ENCODE measurements around the gene HELT.
"Not testable (repeated sequence)": the region's sequence is repeated elsewhere in the genome, so short reads cannot be mapped to it uniquely, and the experiment has no call there.

The HELT gene, protein sequence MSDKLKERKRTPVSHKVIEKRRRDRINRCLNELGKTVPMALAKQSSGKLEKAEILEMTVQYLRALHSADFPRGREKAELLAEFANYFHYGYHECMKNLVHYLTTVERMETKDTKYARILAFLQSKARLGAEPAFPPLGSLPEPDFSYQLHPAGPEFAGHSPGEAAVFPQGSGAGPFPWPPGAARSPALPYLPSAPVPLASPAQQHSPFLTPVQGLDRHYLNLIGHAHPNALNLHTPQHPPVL

DNA sequence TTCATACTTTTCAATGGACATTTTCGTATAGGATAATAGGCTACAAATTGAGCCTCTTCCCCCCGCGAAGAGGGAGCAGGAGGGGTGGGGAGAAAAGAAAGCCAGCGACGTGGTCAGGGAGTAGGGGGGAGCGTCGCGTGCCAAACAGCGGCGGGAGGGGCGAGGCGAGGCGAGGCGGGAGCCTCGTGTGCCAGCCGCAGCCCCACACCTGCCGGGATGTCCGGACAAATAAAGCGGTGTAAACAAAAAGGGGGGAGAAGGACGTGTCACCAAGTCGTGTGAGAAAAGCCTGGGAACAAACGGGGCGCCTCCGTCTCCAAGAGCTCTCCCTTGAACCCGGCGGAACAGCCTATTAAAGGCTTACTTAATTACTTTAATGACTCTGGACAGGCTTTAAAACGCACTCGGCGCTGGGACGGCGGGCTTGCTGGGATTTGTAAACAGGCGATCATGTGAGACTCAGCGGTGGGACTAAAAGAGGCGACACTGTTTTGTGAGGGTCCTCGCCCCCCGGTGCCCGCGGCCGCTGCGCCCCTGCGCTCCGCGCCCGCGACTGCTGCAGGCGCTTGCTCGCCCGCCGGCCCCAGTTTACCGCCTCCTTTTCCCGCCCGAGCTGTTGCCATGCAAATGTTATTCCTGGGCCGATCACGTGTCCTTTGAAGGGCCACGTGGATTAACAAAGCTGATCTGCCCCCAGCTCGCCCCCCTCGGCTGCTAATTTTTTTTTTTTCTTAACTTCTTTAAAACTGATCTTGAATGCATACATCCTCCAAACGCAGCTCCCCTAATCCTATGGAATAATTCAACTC, at the start of gene HELT:
TSS of gene HELT (plus strand) at position 527 of the 809 bp plus-strand sequence. CDS start 439 bp downstream, outside the sequence.
- POLR2A ChIA-PET: no interaction called here
- TF ChIP-seq, protein P1, sequence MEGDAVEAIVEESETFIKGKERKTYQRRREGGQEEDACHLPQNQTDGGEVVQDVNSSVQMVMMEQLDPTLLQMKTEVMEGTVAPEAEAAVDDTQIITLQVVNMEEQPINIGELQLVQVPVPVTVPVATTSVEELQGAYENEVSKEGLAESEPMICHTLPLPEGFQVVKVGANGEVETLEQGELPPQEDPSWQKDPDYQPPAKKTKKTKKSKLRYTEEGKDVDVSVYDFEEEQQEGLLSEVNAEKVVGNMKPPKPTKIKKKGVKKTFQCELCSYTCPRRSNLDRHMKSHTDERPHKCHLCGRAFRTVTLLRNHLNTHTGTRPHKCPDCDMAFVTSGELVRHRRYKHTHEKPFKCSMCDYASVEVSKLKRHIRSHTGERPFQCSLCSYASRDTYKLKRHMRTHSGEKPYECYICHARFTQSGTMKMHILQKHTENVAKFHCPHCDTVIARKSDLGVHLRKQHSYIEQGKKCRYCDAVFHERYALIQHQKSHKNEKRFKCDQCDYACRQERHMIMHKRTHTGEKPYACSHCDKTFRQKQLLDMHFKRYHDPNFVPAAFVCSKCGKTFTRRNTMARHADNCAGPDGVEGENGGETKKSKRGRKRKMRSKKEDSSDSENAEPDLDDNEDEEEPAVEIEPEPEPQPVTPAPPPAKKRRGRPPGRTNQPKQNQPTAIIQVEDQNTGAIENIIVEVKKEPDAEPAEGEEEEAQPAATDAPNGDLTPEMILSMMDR (IDR thresholded peaks at IDR 0.05; ENCODE audit: control extremely low read depth, extremely low read depth, low read depth, missing control alignments): no peak
- DNase-seq (ENCODE audit: extremely low spot score): no peak
- CTCF ChIA-PET: interaction anchor here (1.4 kb wide), 1 partner anchor 13 kb away, joined by 5 read pairs; no protein-coding TSS in a partner anchor

DNA sequence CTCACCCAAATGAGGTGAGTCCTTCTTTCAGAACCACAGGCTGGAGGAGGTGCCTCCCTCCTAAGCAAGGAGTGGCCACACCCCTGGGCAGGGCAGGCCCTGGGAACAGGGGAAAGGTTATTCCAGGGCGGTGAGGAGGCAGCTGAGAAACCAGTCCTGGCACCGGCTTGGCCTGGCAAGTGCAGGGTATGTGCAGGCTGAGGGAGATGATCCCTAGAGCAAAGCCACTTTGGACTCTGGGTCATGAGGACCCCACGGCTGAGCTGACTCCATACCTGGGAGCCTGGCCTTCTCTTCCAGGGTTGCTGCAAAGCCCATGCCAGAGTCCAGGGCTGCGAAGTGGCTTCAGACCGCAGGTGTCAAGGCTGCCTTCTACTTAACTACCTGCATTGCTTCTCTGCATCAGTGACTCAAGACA, 49.5 kb upstream of the HELT start:
- POLR2A ChIA-PET: no interaction called here
- no peak for DNase-seq (ENCODE audit: extremely low spot score)
- CTCF ChIA-PET: interaction anchor here (1.1 kb wide), 1 partner anchor 71 kb away, joined by 4 read pairs; no protein-coding TSS in a partner anchor
- TF ChIP-seq, protein P1 (IDR thresholded peaks at IDR 0.05; ENCODE audit: control extremely low read depth, extremely low read depth, low read depth, missing control alignments): no peak

DNA sequence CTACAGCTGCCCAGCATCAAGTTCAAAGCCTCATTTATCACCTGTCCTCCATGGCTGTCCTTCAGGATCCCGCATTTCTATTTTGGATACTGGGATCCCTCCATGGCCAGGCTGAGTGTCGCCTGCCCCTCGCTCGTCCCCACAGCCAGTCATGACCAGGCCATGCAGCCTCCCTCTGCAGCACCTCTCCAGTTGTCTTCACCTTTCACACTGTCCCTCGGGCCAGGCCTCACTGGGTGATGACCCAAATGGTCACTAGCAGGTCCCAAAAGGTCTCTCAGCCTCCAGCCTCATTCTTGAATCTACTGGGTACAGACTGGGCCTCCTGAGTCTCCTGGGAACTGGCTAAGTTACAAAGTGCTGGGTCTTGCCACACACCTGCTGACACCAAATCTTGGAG, 48.7 kb upstream of the HELT start:
- TF ChIP-seq, protein P1 (IDR thresholded peaks at IDR 0.05; ENCODE audit: control extremely low read depth, extremely low read depth, low read depth, missing control alignments): no peak
- no peak for DNase-seq (ENCODE audit: extremely low spot score)
- POLR2A ChIA-PET: no interaction called here
- CTCF ChIA-PET: no interaction called here

DNA sequence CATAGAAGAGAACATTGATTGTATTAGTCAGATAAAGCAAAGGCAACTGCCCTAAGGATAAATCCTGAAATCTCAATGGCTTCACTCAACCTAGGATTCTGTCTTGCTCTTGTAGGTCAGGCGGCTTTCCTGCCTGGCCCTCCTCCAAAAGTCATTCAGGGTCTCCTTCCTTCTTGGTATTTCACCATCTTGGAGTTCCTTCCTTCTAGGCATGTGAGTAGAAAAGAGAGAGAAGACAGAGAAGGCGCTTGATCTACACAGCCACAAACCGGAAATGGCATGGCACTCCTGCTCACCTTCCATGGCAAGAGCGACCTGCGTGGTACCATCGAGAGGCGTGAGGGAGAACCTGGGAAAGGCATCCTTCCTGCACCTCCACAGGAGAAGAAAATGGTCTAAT, 45.3 kb upstream of the HELT start:
- POLR2A ChIA-PET: no interaction called here

DNA sequence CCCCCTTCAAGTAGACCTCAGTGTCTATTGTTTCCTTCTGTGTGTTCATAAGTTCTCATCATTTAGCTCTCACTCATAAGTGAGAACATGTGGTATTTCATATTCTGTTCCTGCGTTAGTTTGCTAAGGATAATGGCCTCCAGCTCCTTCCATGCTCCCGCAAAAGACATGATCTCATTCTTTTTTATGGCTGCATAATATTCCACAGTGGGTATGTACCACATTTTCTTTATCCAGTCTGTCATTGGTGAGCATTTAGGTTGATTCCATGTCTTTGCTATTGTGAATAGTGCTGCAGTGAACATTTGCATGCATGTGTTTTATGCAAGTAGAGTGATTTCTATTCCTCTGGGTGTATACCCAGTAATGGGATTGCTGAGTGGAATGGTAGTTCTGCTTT, 41.9 kb upstream of the HELT start:
- POLR2A ChIA-PET; DNase-seq (ENCODE audit: extremely low spot score): not testable (repeated sequence)
- CTCF ChIA-PET: interaction anchor here (1.4 kb wide), 1 partner anchor 29 kb away, joined by 3 read pairs; no protein-coding TSS in a partner anchor

More for the DNA sequence above, 45.3 kb upstream of the HELT start:
- TF ChIP-seq, protein P1 (IDR thresholded peaks at IDR 0.05; ENCODE audit: control extremely low read depth, extremely low read depth, low read depth, missing control alignments): no peak
- CTCF ChIA-PET: interaction anchor here (1.4 kb wide), 1 partner anchor 9 kb away, joined by 3 read pairs; no protein-coding TSS in a partner anchor
- no peak for DNase-seq (ENCODE audit: extremely low spot score)

DNA sequence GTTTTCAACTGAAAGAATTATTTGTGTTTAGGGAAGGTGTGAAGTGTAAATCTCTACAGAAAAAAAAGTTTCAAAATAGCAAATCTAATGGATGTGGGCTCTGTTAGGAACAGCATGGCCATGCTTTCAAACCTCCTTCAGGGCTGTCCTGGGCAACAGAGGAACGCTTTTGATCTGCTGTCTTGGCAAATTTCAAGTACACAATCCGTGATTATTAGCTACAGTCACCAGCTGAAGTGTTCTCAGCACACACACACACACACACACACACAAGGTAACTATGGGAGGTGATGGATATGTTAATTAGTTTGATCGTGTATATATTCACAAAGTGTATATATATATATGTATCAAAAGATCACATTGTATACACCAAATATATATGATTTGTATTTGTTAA, 40.5 kb upstream of the HELT start:
- CTCF ChIA-PET: interaction anchor here (1.4 kb wide), 1 partner anchor 28 kb away, joined by 3 read pairs; no protein-coding TSS in a partner anchor
- TF ChIP-seq, protein P1 (IDR thresholded peaks at IDR 0.05; ENCODE audit: control extremely low read depth, extremely low read depth, low read depth, missing control alignments): no peak
- POLR2A ChIA-PET: no interaction called here
- no peak for DNase-seq (ENCODE audit: extremely low spot score)

DNA sequence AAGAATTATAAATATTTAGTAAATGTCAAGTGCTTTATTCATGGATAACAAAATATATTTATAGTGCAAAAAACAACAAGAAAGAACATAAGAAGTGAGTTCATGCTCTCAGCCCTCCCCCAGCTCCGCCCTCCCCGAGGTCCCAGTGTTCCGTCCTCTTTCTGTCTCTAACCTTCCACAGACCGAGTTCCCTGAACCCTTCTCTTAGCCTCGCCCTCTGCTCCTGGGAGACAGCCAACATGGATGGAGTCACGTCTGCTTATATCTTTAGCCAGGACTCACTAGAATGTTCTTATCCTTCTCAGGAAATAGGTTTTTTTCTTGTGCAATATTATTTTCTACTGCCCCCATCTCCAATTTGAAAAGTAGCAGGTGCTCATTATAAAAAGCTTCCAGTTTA, 40.1 kb upstream of the HELT start:
- POLR2A ChIA-PET: no interaction called here
- CTCF ChIA-PET: interaction anchor here (1.4 kb wide), 1 partner anchor 27 kb away, joined by 3 read pairs; no protein-coding TSS in a partner anchor
- no peak for DNase-seq (ENCODE audit: extremely low spot score)
- TF ChIP-seq, protein P1 (IDR thresholded peaks at IDR 0.05; ENCODE audit: control extremely low read depth, extremely low read depth, low read depth, missing control alignments): no peak
